GM12878 (cell line): Measurements from ENCODE around the gene LRRC8B.

ENCODE experiments used
- ATF2 ChIP-seq: IDR thresholded peaks from 2 replicates; pipeline ENCODE4 v1.6.1; 2012; ENCODE audit warnings: low read length, inconsistent platforms
- ATF3 ChIP-seq: IDR thresholded peaks from 2 replicates; pipeline ENCODE4 v1.6.1; 2011; ENCODE audit warnings: low read depth, mild to moderate bottlenecking, low read length, moderate library complexity, borderline replicate concordance; ENCODE audit errors: extremely low read depth
- CHD4 ChIP-seq: fragments of 200-600 bp; sonication (generic); IDR thresholded peaks from 2 replicates; pipeline ENCODE4 v1.6.1; 2016; ENCODE audit warnings: mild to moderate bottlenecking
- CTCF ChIP-seq, 3 experiments: IDR thresholded peaks in 2 of 3; conservative IDR thresholded peaks in 1 of 3; 2 replicates each; pipeline ENCODE4 v1.5.1; 2011; ENCODE audit warnings: low read depth in 3 of 3, low read length in 3 of 3, mild to moderate bottlenecking in 3 of 3, control low read depth in 2 of 3, moderate library complexity in 2 of 3, inconsistent platforms in 1 of 3, mixed read lengths in 1 of 3; ENCODE audit not compliant: control insufficient read depth in 2 of 3, insufficient read depth in 1 of 3; ENCODE audit errors: extremely low read depth in 1 of 3
- EED ChIP-seq: sonication (generic); IDR thresholded peaks from 2 replicates; pipeline ENCODE4 v1.6.1; 2016; ENCODE audit warnings: antibody characterized with exemption, low read depth
- EP300 ChIP-seq, 2 experiments: fragments of 150-350 bp in 1 of 2; IDR thresholded peaks; 2 replicates each; pipeline ENCODE4 v1.6.1; 2011 to 2012; ENCODE audit warnings: low read depth in 2 of 2, low read length in 2 of 2, borderline replicate concordance in 1 of 2, improper control_type of control experiment in 1 of 2, inconsistent platforms in 1 of 2; ENCODE audit not compliant: control insufficient read depth in 1 of 2
- JUNB ChIP-seq: IDR thresholded peaks from 2 replicates; pipeline ENCODE4 v1.6.1; 2016; ENCODE audit warnings: antibody characterized with exemption, mild to moderate bottlenecking
- NRF1 ChIP-seq: conservative IDR thresholded peaks from 2 replicates; pipeline ENCODE4 v1.6.1; 2011; ENCODE audit warnings: mild to moderate bottlenecking, low read depth, low read length, improper control_type of control experiment
- POLR2AphosphoS5 ChIP-seq: IDR thresholded peaks from 2 replicates; pipeline ENCODE4 v1.6.1; 2011; ENCODE audit warnings: mild to moderate bottlenecking, low read length, inconsistent platforms
- SMARCA5 ChIP-seq: fragments of 450-650 bp; IDR thresholded peaks from 2 replicates; pipeline ENCODE4 v1.6.1; 2017; ENCODE audit warnings: mild to moderate bottlenecking
- SP1 ChIP-seq: IDR thresholded peaks from one replicate; pipeline ENCODE4 v1.6.1; 2011; ENCODE audit warnings: low read depth, low read length
- TAF1 ChIP-seq: IDR thresholded peaks from 2 replicates; pipeline ENCODE4 v1.6.1; 2011; ENCODE audit warnings: mild to moderate bottlenecking, low read depth, low read length, borderline replicate concordance
- USF2 ChIP-seq: IDR thresholded peaks from 2 replicates; pipeline ENCODE4 v1.6.1; 2011; ENCODE audit warnings: low read depth, low read length, improper control_type of control experiment, borderline replicate concordance
- ZSCAN29 ChIP-seq: fragments of 450-650 bp; IDR thresholded peaks from 2 replicates; pipeline ENCODE4 v1.6.1; 2017; ENCODE audit warnings: mild to moderate bottlenecking, moderate library complexity

DNA sequence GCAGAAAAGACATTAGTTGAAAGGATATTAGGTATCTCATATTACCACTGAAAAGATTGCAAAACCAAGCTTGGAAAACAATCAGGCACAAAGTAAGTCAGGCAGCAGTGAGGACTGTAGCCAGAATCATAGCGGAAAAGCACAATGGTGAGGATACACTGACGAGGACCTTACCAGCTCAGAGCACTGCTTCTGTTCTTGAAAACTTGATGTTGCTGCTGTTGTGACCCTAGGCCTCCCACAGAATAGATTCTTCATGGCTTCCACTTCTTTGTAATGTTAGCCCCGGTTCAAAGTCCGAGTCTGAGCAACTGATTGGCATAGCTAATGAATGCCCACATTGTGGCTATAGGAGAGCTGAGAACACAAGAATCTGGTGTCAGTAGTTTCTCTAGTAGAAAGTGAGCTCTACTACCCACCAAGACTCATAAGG lies 63.1 kb downstream of the LRRC8B start:
- TF ChIP-seq TAF1 (no peak), JUNB (no peak), EP300 (IDR thresholded peaks at IDR 0.05; ENCODE audit: borderline replicate concordance in 1 of 2, control insufficient read depth in 1 of 2, low read depth in 2 of 2, low read length in 2 of 2) (no peak), CHD4 (no peak), SP1 (no peak), CTCF (IDR thresholded peaks at IDR 0.05 in 2 of 3, conservative IDR thresholded peaks at IDR 0.05 in 1 of 3; ENCODE audit: control insufficient read depth in 2 of 3, extremely low read depth in 1 of 3, insufficient read depth in 1 of 3, low read depth in 3 of 3, low read length in 3 of 3) (no peak), ATF3 (no peak), ATF2 (no peak), NRF1 (no peak), ZSCAN29 (no peak), POLR2AphosphoS5 (no peak), USF2 (no peak), SMARCA5 (no peak), EED (no peak)
